ENCODE measurements around the gene ATP9B.

ATP9B gene

GRCh38 chr18:79410731-79411613 lies 341.8 kb downstream of the ATP9B start:
- DNase-seq, result no peak

GRCh38 chr18:79411614-79412526 lies 342.7 kb downstream of the ATP9B start:
- no peak overlapping the region for H3K23ac ChIP-seq (ENCODE audit: low read length)
- H3K36me3 ChIP-seq (ENCODE audit: control insufficient read depth, insufficient read depth, low read length), result no peaks in the 10 kb centered on the region
- H3K4ac ChIP-seq (ENCODE audit: low read depth, low read length), result no peak overlapping the region
- no peak overlapping the region for H2BK15ac ChIP-seq (replicated peaks; ENCODE audit: low read depth)
- H3K56ac ChIP-seq (ENCODE audit: low read length), result no peak overlapping the region
- no peak overlapping the region for H3K9ac ChIP-seq (ENCODE audit: low read length)
- H3K4me2 ChIP-seq (ENCODE audit: low read length), result no peak overlapping the region
- no peak overlapping the region for H4K5ac ChIP-seq (ENCODE audit: low read length)
- H3K27me3 ChIP-seq (ENCODE audit: insufficient read depth, low read length, poor library complexity), result no peaks in the 10 kb centered on the region
- WGBS (ENCODE audit: extremely low coverage, insufficient coverage, low lambda C conversion rate), result no CpG with 5 or more reads among the region's 47 CpGs
- no peak overlapping the region for H3K4me3 ChIP-seq (ENCODE audit: low read length)
- no peak overlapping the region for H4K8ac ChIP-seq (ENCODE audit: low read depth, low read length)
- H3K79me2 ChIP-seq (ENCODE audit: control insufficient read depth, insufficient read depth, low read length), result no peaks in the 10 kb centered on the region
- H3K27ac ChIP-seq (ENCODE audit: low read depth, low read length), result no peak overlapping the region
- H3K79me1 ChIP-seq (ENCODE audit: low read length), result no peaks in the 10 kb centered on the region
- DNase-seq, result no peak
- H3K4me1 ChIP-seq (ENCODE audit: control insufficient read depth, low read depth, low read length), result no peaks in the 10 kb centered on the region
- no peak overlapping the region for H2BK120ac ChIP-seq (ENCODE audit: low read depth, low read length)
- no peak overlapping the region for H2BK5ac ChIP-seq (ENCODE audit: low read length)
- no peak overlapping the region for H2AK5ac ChIP-seq (ENCODE audit: low read length)
- no peak overlapping the region for H3K18ac ChIP-seq (ENCODE audit: low read length)

More at GRCh38 chr18:79410731-79411613, 341.8 kb downstream of the ATP9B start:
- H4K5ac ChIP-seq (ENCODE audit: low read length), result no peak overlapping the region
- no peaks in the 10 kb centered on the region for H3K79me1 ChIP-seq (ENCODE audit: low read length)
- no peak overlapping the region for H3K4ac ChIP-seq (ENCODE audit: low read depth, low read length)
- no peak overlapping the region for H4K8ac ChIP-seq (ENCODE audit: low read depth, low read length)
- H3K9ac ChIP-seq (ENCODE audit: low read length), result no peak overlapping the region
- WGBS (ENCODE audit: extremely low coverage, insufficient coverage, low lambda C conversion rate), result no CpG with 5 or more reads among the region's 84 CpGs
- H3K4me3 ChIP-seq (ENCODE audit: low read length), result no peak overlapping the region
- no peak overlapping the region for H2BK120ac ChIP-seq (ENCODE audit: low read depth, low read length)
- H2BK5ac ChIP-seq (ENCODE audit: low read length), result no peak overlapping the region
- H3K56ac ChIP-seq (ENCODE audit: low read length), result no peak overlapping the region
- H3K36me3 ChIP-seq (ENCODE audit: control insufficient read depth, insufficient read depth, low read length), result no peaks in the 10 kb centered on the region
- no peak overlapping the region for H2BK15ac ChIP-seq (replicated peaks; ENCODE audit: low read depth)
- no peak overlapping the region for H3K27ac ChIP-seq (ENCODE audit: low read depth, low read length)
- no peaks in the 10 kb centered on the region for H3K27me3 ChIP-seq (ENCODE audit: insufficient read depth, low read length, poor library complexity)
- no peak overlapping the region for H3K18ac ChIP-seq (ENCODE audit: low read length)
- H3K23ac ChIP-seq (ENCODE audit: low read length), result no peak overlapping the region
- no peaks in the 10 kb centered on the region for H3K4me1 ChIP-seq (ENCODE audit: control insufficient read depth, low read depth, low read length)
- H2AK5ac ChIP-seq (ENCODE audit: low read length), result no peak overlapping the region
- H3K79me2 ChIP-seq (ENCODE audit: control insufficient read depth, insufficient read depth, low read length), result no peaks in the 10 kb centered on the region
- no peak overlapping the region for H3K4me2 ChIP-seq (ENCODE audit: low read length)

GRCh38 chr18:79413025-79413424 lies 343.8 kb downstream of the ATP9B start:
- Histone ChIP-seq H2BK15ac (replicated peaks; ENCODE audit: low read depth) (no peak overlapping the region), H3K4me1 (ENCODE audit: control insufficient read depth, low read depth, low read length) (no peaks in the 10 kb centered on the region), H3K27ac (ENCODE audit: low read depth, low read length) (no peak overlapping the region), H3K4me3 (ENCODE audit: low read length) (no peak overlapping the region), H3K18ac (ENCODE audit: low read length) (no peak overlapping the region), H3K79me1 (ENCODE audit: low read length) (no peaks in the 10 kb centered on the region), H3K56ac (ENCODE audit: low read length) (no peak overlapping the region), H3K23ac (ENCODE audit: low read length) (no peak overlapping the region), H3K4ac (ENCODE audit: low read depth, low read length) (no peak overlapping the region), H3K27me3 (ENCODE audit: insufficient read depth, low read length, poor library complexity) (no peaks in the 10 kb centered on the region), H3K9ac (ENCODE audit: low read length) (no peak overlapping the region), H4K5ac (ENCODE audit: low read length) (no peak overlapping the region), H2BK120ac (ENCODE audit: low read depth, low read length) (no peak overlapping the region), H4K8ac (ENCODE audit: low read depth, low read length) (no peak overlapping the region), H3K79me2 (ENCODE audit: control insufficient read depth, insufficient read depth, low read length) (no peaks in the 10 kb centered on the region), H3K36me3 (ENCODE audit: control insufficient read depth, insufficient read depth, low read length) (no peaks in the 10 kb centered on the region), H2AK5ac (ENCODE audit: low read length) (no peak overlapping the region), H2BK5ac (ENCODE audit: low read length) (no peak overlapping the region), H3K4me2 (ENCODE audit: low read length) (no peak overlapping the region)
- WGBS (ENCODE audit: extremely low coverage, insufficient coverage, low lambda C conversion rate), result no CpG with 5 or more reads among the region's 16 CpGs
- no peak for DNase-seq

GRCh38 chr18:79413426-79413825 lies 344.2 kb downstream of the ATP9B start:
- no peak overlapping the region for H4K8ac ChIP-seq (ENCODE audit: low read depth, low read length)
- no peak overlapping the region for H3K56ac ChIP-seq (ENCODE audit: low read length)
- H3K4me3 ChIP-seq (ENCODE audit: low read length), result no peak overlapping the region
- no peaks in the 10 kb centered on the region for H3K79me1 ChIP-seq (ENCODE audit: low read length)
- H2BK15ac ChIP-seq (replicated peaks; ENCODE audit: low read depth), result no peak overlapping the region
- no peak for DNase-seq
- H3K9ac ChIP-seq (ENCODE audit: low read length), result no peak overlapping the region
- H3K18ac ChIP-seq (ENCODE audit: low read length), result no peak overlapping the region
- no peak overlapping the region for H2BK5ac ChIP-seq (ENCODE audit: low read length)
- H3K27ac ChIP-seq (ENCODE audit: low read depth, low read length), result no peak overlapping the region
- no peak overlapping the region for H3K4me2 ChIP-seq (ENCODE audit: low read length)
- H2BK120ac ChIP-seq (ENCODE audit: low read depth, low read length), result no peak overlapping the region
- H3K4ac ChIP-seq (ENCODE audit: low read depth, low read length), result no peak overlapping the region
- H3K23ac ChIP-seq (ENCODE audit: low read length), result no peak overlapping the region
- WGBS (ENCODE audit: extremely low coverage, insufficient coverage, low lambda C conversion rate), result no CpG with 5 or more reads among the region's 16 CpGs
- H3K79me2 ChIP-seq (ENCODE audit: control insufficient read depth, insufficient read depth, low read length), result no peaks in the 10 kb centered on the region
- H3K27me3 ChIP-seq (ENCODE audit: insufficient read depth, low read length, poor library complexity), result no peaks in the 10 kb centered on the region
- H2AK5ac ChIP-seq (ENCODE audit: low read length), result no peak overlapping the region
- no peaks in the 10 kb centered on the region for H3K36me3 ChIP-seq (ENCODE audit: control insufficient read depth, insufficient read depth, low read length)
- no peaks in the 10 kb centered on the region for H3K4me1 ChIP-seq (ENCODE audit: control insufficient read depth, low read depth, low read length)
- H4K5ac ChIP-seq (ENCODE audit: low read length), result no peak overlapping the region

- H3K9ac ChIP-seq (ENCODE audit: low read length), result no peak overlapping the region
- no peak overlapping the region for H2BK5ac ChIP-seq (ENCODE audit: low read length)
- H3K23ac ChIP-seq (ENCODE audit: low read length), result no peak overlapping the region
- H3K4ac ChIP-seq (ENCODE audit: low read depth, low read length), result no peak overlapping the region
- H2AK5ac ChIP-seq (ENCODE audit: low read length), result no peak overlapping the region
- no peak overlapping the region for H2BK120ac ChIP-seq (ENCODE audit: low read depth, low read length)
- no peak overlapping the region for H3K4me3 ChIP-seq (ENCODE audit: low read length)
- H3K4me1 ChIP-seq (ENCODE audit: control insufficient read depth, low read depth, low read length), result no peaks in the 10 kb centered on the region
- H3K56ac ChIP-seq (ENCODE audit: low read length), result no peak overlapping the region
- no peak overlapping the region for H3K4me2 ChIP-seq (ENCODE audit: low read length)
- H2BK15ac ChIP-seq (replicated peaks; ENCODE audit: low read depth), result no peak overlapping the region
- no peaks in the 10 kb centered on the region for H3K79me1 ChIP-seq (ENCODE audit: low read length)
- H3K79me2 ChIP-seq (ENCODE audit: control insufficient read depth, insufficient read depth, low read length), result no peaks in the 10 kb centered on the region
- no peaks in the 10 kb centered on the region for H3K36me3 ChIP-seq (ENCODE audit: control insufficient read depth, insufficient read depth, low read length)
- no peaks in the 10 kb centered on the region for H3K27me3 ChIP-seq (ENCODE audit: insufficient read depth, low read length, poor library complexity)
- H4K8ac ChIP-seq (ENCODE audit: low read depth, low read length), result no peak overlapping the region
- no peak overlapping the region for H4K5ac ChIP-seq (ENCODE audit: low read length)
- H3K18ac ChIP-seq (ENCODE audit: low read length), result no peak overlapping the region
- no peak overlapping the region for H3K27ac ChIP-seq (ENCODE audit: low read depth, low read length)
- no peak for DNase-seq
- WGBS (ENCODE audit: extremely low coverage, insufficient coverage, low lambda C conversion rate), result no CpG with 5 or more reads among the region's 9 CpGs
Observed at GRCh38 chr18:79413901-79414300, 344.7 kb downstream of the ATP9B start.
